Ovary (tissue), 9 donors: Measurements from ENCODE around the gene GRIK4. TPM values are rescaled to one million over a fixed set of nuclear protein-coding genes. Genes with fewer than 3 reads are reported as not detected.
"Not testable (repeated sequence)": the region's sequence is repeated elsewhere in the genome, so short reads cannot be mapped to it uniquely, and the experiment has no call there.

Experiments used
- DNase-seq, 5 donors: peaks; one replicate each; pipeline ENCODE4 v3.0.0-alpha.2; 2019 to 2020
- H3K27ac ChIP-seq, 2 donors: fragments of 200-600 bp; one replicate each; pipeline versions ENCODE4 v1.5.1 to v1.8.0; 2019 to 2022
- H3K27me3 ChIP-seq: fragments of 200-600 bp; one replicate; pipeline ENCODE4 v1.8.0; 2022
- H3K36me3 ChIP-seq: fragments of 200-600 bp; sonication (generic); one replicate; pipeline ENCODE4 v1.5.1; 2019
- H3K4me1 ChIP-seq: one replicate; pipeline ENCODE4 v1.8.1; 2013; ENCODE audit warnings: mild to moderate bottlenecking, moderate library complexity; ENCODE audit not compliant: insufficient read depth
- H3K4me3 ChIP-seq: fragments of 200-600 bp; sonication (generic); one replicate; pipeline ENCODE4 v1.5.1; 2017
- H3K9me3 ChIP-seq, 2 donors: fragments of 200-600 bp in 1 of 2; sonication (generic) in 1 of 2; one replicate each; pipeline versions ENCODE4 v1.5.1 to v1.8.1; 2013 to 2019; ENCODE audit warnings: mild to moderate bottlenecking in 1 of 2, moderate library complexity in 1 of 2
- CTCF ChIP-seq, 3 donors: fragments of 450-650 bp in 2 of 3; fragments of 200-600 bp in 1 of 3; IDR thresholded peaks; one replicate each; pipeline versions ENCODE4 v1.5.1 to v1.8.0; 2016 to 2022; ENCODE audit warnings: antibody characterized with exemption in 3 of 3, mild to moderate bottlenecking in 1 of 3
- EP300 ChIP-seq: sonication (generic); formaldehyde crosslinking; IDR thresholded peaks from one replicate; pipeline ENCODE4 v1.6.1; 2017; ENCODE audit warnings: antibody characterized with exemption
- POLR2A ChIP-seq: fragments of 450-650 bp; IDR thresholded peaks from one replicate; pipeline ENCODE4 v1.6.1; 2017; ENCODE audit warnings: antibody characterized with exemption, mild to moderate bottlenecking, moderate library complexity
- WGBS, 3 donors: extraction: QIAGEN DNeasy Blood & Tissue Kit in 1 of 3; methylation state at CpG; one replicate each; pipeline versions ENCODE4 v1.1.5 to v1.1.7; 2013 to 2017; 5-methylcytosine and 5-hydroxymethylcytosine counted together
- intact Hi-C, 4 donors: fragments of 100-400 bp; cut with DNase I; formaldehyde crosslinking; loops; one replicate each; pipeline versions ENCODE4 v1.11.0 to v1.15.1; 2022 to 2023
- polyA plus RNA-seq, 2 donors: library from polyadenylated mRNA; stranded (reverse); fragments of 200-250 nt in 1 of 2; fragments of 350-450 nt in 1 of 2; fragmentation: Illumina TruSeq in 1 of 2; extraction: RNeasy Lipid Tissue Mini Kit (QIAGEN cat#74804) in 1 of 2; gene quantifications; one replicate each; pipeline ENCODE4 v1.2.3, GENCODE V29; 2013 to 2014
- total RNA-seq, 7 donors: library from RNA; depleted of rRNA in 2 of 7; stranded (reverse); fragments of >200 nt in 2 of 7; fragmentation: NEBNext Ultra II Directional in 3 of 7; extraction: Animal tissue kit (Norgen Biotek cat#: 25700) in 3 of 7; gene quantifications; one replicate each; pipeline versions ENCODE4 v1.1.0 to v1.2.4, GENCODE V29; 2016 to 2023
- donor health status: DM: no; HTN: no; CAD: no; lungs with moderate emphysema.
- donor health status: DM: no; HTN: no; CAD: no.
- donor health status: Bipolar disorder and iron deficiency.
- donor health status: DM: yes; HTN: yes; CAD: no.
- donor health status: DM: no; HTN: no; CAD: no.
- donor health status: DM: yes; HTN: yes; CAD: no.

The GRIK4 gene
- total and polyA plus RNA-seq, 9 donors: 1.3 to 13.4 (median 2.3) TPM

- TF ChIP-seq EP300 (no peak), POLR2A (no peak), CTCF (IDR thresholded peaks at IDR 0.05) (no peak)
- intact Hi-C loops: no loop called here
Observed at GRCh38 chr11:120501976-120502755, 9.4 kb upstream of the GRIK4 start.

DNA sequence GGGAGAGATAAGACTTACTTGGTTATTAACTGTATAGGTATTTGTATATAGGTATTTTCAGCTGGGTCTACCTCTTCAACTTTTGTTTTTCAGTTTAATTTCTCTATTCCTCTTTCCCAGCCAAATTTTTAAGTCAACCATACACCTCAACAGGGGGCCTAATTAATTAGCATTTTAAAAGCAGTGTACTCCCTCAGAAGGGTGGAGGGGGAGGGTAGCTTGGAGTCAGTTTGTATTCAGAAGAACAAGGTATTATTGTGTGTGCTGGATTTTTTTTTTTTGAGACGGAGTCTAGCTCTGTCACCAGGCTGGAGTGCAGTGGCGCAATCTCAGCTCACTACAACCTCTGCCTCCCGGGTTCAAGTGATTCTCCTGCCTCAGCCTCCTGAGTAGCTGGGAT is 8.0 kb upstream of the GRIK4 start:
- H3K4me3 ChIP-seq, H3K4me1 ChIP-seq, H3K27me3 ChIP-seq, H3K36me3 ChIP-seq, H3K27ac ChIP-seq, DNase-seq, intact Hi-C loops, H3K9me3 ChIP-seq: not testable (repeated sequence)
- WGBS, 3 donors: 72 to 84% (median 74%) methylated on average over 3 of the region's 3 CpGs

More at GRCh38 chr11:120501976-120502755, 9.4 kb upstream of the GRIK4 start:
- no peaks in the 10 kb centered on the region for H3K36me3 ChIP-seq
- H3K4me3 ChIP-seq: no peak overlapping the region
- H3K27me3 ChIP-seq: no peaks in the 10 kb centered on the region
- 35 to 55% (median 45%) methylated on average over 5 of the region's 5 CpGs for WGBS, 3 donors
- H3K4me1 ChIP-seq: no peaks in the 10 kb centered on the region
- no peak overlapping the region for H3K27ac ChIP-seq
- no peak for DNase-seq
- no peaks in the 10 kb centered on the region for H3K9me3 ChIP-seq

GRCh38 chr11:120505801-120506425 is 5.6 kb upstream of the GRIK4 start:
- no peaks in the 10 kb centered on the region for H3K4me1 ChIP-seq
- DNase-seq: no peak
- no peaks in the 10 kb centered on the region for H3K9me3 ChIP-seq
- H3K4me3 ChIP-seq: no peak overlapping the region
- no peak overlapping the region for H3K27ac ChIP-seq
- no peaks in the 10 kb centered on the region for H3K36me3 ChIP-seq
- H3K27me3 ChIP-seq: no peaks in the 10 kb centered on the region
- intact Hi-C loops: loop anchor here in 1 of 4 donors (2.0 kb wide), 1 partner anchor 453 kb away; no protein-coding TSS in a partner anchor
- 83 to 89% (median 86%) methylated on average over 7 of the region's 7 CpGs for WGBS, 3 donors
- TF ChIP-seq EP300 (no peak), POLR2A (no peak), CTCF (IDR thresholded peaks at IDR 0.05) (no peak)

DNA sequence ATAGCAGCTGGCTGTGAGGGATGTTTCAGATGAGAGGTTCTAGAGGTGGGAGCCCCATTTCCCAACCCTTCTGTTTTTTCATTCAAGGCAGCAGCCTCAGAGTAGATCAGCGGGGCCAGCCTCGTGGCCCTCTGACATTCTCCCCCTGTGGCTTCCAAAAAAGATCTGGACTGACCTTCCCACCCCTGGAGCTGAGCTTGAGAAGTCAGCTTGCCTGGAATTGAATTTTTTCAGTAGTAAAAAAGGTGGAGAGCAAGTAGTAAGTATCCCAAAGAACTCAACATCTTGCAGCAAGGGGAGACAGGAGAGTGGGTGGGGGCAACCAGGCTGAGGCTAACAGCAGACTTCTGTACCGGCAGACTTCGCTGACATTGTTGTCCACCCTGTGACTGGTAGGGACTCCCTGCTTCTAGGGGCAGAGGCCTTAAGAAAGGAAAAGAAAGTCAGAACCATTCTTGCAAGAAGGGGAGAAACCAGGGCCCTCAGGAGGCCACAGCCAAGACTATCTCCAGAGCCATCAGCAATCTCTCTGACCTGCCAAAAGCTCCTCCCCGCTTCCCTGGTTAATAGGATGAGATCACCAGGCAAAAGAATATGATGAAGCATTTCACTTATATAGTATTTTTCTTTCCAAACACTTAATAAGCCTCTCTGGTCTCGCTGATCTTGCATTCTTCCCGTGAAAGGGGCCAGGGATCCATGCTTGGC is 2.0 kb upstream of the GRIK4 start:
- 82 to 85% (median 83%) methylated on average over 7 of the region's 7 CpGs for WGBS, 3 donors
- Histone ChIP-seq H3K4me3 (no peak overlapping the region), H3K27me3 (no peaks in the 10 kb centered on the region), H3K36me3 (no peaks in the 10 kb centered on the region), H3K9me3 (no peaks in the 10 kb centered on the region), H3K4me1 (peaks cover 4% of the 10 kb centered on the region), H3K27ac (no peak overlapping the region)
- DNase-seq: no peak
- intact Hi-C loops: loop anchor here (2.0 to 10.0 kb wide), 13 partner anchors 173 to 685 kb away; no protein-coding TSS in a partner anchor
- TF ChIP-seq CTCF (IDR thresholded peaks at IDR 0.05): no peak
